LNCaP clone FGC (cell line): ENCODE data around the gene UXS1.

Experiments used
- DNase-seq: peaks from one replicate; pipeline ENCODE4 v3.0.0-alpha.2; 2011; ENCODE audit warnings: low read depth
- H3K4me3 ChIP-seq: 2 replicates; pipeline ENCODE4 v1.5.1; 2011; ENCODE audit warnings: mild to moderate bottlenecking, low read depth, low read length, control low read depth
- CTCF ChIP-seq: IDR thresholded peaks from 2 replicates; pipeline ENCODE4 v1.5.1; 2012; ENCODE audit warnings: mild to moderate bottlenecking; ENCODE audit not compliant: control insufficient read depth, insufficient read depth; ENCODE audit errors: extremely low read depth

The UXS1 gene

GRCh38 chr2:106104332-106105062, 89.6 kb downstream of the UXS1 start:
- DNase-seq, result peak; percentile 26
- peak; percentile 93 for TF ChIP-seq CTCF
- no peak overlapping the region for H3K4me3 ChIP-seq

- H3K4me3 ChIP-seq, result no peak overlapping the region
- no peak for DNase-seq
- no peak for TF ChIP-seq CTCF
Observed at GRCh38 chr2:106099691-106100090, 94.4 kb downstream of the UXS1 start.

GRCh38 chr2:106098664-106099063, 95.4 kb downstream of the UXS1 start:
- H3K4me3 ChIP-seq, result no peak overlapping the region
- DNase-seq, result no peak
- no peak for TF ChIP-seq CTCF

- H3K4me3 ChIP-seq, result no peak overlapping the region
- no peak for DNase-seq
- TF ChIP-seq CTCF, result no peak
Observed at GRCh38 chr2:106098081-106098480, 96.0 kb downstream of the UXS1 start.

- no peak for DNase-seq
- no peak overlapping the region for H3K4me3 ChIP-seq
- TF ChIP-seq CTCF, result no peak
Observed at GRCh38 chr2:106097038-106098000, 96.8 kb downstream of the UXS1 start.

GRCh38 chr2:106096299-106097037, 97.6 kb downstream of the UXS1 start:
- no peak for DNase-seq
- no peak for TF ChIP-seq CTCF
- no peak overlapping the region for H3K4me3 ChIP-seq
